Kidney glomerular epithelial cell (primary cell): ENCODE data around the gene FTO.
"Not testable (repeated sequence)": the region's sequence is repeated elsewhere in the genome, so short reads cannot be mapped to it uniquely, and the experiment has no call there.

ENCODE experiments used
- DNase-seq: peaks from one replicate; lab custom pipeline; 2025; lab: John Stamatoyannopoulos, UW

FTO gene

DNA sequence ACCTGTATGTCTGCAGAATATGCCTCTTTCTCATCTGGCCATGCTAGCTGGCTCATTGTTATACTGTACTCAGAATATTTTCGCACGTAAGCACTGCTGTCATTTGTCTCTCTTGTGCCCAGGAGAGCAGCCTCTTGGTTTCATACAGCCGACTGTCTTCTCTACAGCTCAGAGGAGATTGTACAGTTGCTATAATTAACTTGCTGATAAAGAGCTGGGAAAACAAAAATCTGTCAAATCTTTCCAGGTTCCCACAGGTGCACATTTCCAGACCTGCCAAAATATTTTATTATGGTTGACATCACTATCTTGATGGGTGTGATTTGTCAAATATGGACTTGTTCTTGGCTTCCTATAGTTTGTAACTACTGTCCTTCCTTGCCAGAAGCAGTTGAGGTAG, 122.7 kb downstream of the FTO start:
- DNase-seq: no peak

DNA sequence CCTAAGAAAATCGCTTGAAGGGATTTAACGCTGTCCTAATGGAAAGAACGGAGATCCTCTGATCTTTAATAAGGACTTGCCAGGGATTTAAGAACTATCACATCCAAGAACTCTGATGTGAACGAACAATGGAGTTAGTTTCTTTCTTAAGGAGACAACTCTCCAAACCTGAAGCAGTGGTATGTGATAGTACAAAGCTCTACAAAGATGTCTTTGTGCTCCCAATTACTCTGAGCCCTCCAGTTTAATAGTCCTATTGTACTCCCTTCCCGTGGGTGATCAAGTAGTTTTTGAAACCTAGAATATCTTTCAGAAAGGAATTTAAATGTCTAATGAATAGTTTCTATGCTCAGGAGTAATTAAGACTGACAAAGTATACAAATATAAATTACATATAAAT, 123.8 kb downstream of the FTO start:
- no peak for DNase-seq

- peak; percentile 14 for DNase-seq
Measured at GRCh38 chr16:53829186-53829747, 125.3 kb downstream of the FTO start.

- DNase-seq: no peak
Measured at GRCh38 chr16:53832896-53833544, 129.1 kb downstream of the FTO start.

DNA sequence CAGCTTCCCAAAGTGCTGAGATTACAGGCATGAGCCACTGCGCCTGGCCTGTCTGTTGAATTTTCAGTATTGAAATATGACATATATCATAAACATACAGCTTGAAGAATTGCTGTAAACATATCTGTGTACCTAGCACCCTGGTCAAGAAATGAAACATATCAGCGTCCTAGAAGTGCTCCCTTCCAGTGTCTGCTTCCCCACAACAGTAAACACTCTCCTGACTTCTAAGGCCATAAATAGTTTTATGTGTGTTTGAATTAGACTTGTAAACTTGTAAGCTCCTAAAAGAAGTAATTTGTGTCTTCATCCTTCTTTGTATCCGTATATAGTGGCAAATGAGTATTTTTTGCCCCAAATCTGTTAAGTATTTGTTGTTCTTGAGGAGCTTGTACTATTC, 132.2 kb downstream of the FTO start:
- DNase-seq: no peak

DNA sequence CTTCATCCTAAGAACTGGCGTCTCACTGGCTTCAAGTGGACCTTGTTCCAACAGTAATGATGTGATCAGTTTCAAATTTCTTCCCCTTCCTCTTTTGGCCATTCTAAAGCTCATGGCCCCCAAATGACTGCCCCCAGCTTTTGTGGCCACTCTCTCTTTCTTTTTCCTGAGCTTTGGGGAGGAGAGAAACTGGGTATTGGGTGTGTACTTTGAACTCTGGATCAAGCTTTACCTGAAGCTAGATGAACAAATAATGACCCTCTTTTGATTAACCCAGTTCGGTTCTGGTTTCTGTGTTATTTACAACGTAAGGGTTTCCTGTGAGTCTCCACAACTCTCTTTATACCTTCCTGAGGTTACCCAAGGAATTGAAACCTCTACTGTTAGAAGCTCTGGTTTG, 132.7 kb downstream of the FTO start:
- no peak for DNase-seq

DNA sequence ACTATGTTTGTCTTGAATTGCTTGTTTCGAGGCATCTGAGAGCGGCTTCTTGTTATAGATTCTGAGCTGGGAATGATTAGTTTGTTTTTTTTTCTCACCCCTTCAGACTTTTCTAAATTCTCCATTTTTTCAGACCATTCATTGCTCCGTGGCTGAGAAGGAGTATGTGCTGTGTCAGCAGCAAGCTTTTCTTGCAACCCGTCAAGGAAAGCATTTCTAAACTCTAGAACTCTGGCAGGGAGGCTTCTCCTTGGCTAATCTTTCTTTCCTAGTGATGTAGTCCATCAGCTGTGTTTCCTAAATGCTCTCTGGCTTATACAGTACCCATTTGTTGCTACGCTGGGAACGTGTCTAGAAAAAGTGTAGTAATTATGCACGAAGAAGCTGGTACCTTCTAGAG, 133.5 kb downstream of the FTO start:
- DNase-seq: no peak

GRCh38 chr16:53839150-53839549, 135.2 kb downstream of the FTO start:
- DNase-seq: no peak

- no peak for DNase-seq
Measured at GRCh38 chr16:53840456-53840855, 136.5 kb downstream of the FTO start.

DNA sequence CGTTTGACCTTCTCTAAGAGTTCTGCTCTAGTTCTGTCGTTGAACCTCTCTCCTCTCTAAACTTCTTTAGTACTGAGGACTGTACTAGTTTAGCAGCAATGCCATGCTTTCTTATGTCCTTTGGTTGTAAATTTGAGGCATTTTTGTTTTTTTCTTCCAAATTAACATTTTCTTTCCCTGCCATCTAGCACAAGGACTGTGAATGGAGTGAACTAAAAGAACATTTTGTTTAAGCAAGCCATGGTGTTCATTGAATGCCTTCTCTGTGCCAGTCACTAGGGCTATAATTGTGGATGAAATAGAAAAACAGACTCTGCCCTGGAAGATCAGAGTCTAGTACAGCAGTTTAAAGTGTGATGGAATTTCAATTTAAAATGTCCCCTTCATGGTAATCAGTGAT, 137.9 kb downstream of the FTO start:
- no peak for DNase-seq

GRCh38 chr16:53843084-53843483, 139.1 kb downstream of the FTO start:
- DNase-seq: no peak

DNA sequence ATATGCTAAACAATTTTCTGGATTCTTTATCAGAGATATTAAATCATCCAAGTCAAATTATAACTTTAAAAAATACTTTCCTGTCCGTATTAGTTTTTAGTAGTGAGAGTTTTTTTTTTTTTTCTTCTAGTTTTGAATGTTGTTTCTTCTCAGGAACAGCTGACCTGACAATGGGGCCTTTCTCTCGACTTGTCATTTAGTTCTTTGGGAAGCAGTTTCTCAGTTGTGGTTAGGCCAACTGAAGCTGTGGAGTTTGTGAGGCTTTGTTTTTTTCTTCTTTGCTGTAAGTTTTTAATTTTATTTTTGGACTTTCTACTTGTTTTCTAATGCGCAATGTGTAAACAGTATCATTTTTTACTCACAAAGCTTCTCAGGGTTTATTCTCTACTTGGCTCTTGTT, 140.8 kb downstream of the FTO start:
- no peak for DNase-seq

DNA sequence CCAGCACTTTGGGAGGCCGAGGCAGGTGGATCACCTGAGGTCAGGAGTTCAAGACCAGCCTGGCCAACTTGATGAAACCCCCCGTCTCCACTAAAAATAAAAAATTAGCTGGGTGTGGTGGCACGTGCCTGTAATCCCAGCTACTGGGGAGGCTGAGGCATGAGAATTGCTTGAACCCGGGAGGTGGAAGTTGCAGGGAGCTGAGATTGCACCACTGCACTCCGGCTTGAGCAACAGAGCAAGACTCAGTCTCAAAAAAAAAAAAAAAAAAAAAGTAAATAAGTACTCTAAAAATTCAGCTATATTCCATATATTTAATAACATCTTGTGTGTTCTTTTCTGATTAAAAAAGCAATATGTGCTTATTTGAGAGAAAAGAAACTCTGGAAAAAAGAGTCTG, 142.6 kb downstream of the FTO start:
- not testable (repeated sequence) for DNase-seq

GRCh38 chr16:53846971-53847370, 143.0 kb downstream of the FTO start:
- DNase-seq: no peak

DNA sequence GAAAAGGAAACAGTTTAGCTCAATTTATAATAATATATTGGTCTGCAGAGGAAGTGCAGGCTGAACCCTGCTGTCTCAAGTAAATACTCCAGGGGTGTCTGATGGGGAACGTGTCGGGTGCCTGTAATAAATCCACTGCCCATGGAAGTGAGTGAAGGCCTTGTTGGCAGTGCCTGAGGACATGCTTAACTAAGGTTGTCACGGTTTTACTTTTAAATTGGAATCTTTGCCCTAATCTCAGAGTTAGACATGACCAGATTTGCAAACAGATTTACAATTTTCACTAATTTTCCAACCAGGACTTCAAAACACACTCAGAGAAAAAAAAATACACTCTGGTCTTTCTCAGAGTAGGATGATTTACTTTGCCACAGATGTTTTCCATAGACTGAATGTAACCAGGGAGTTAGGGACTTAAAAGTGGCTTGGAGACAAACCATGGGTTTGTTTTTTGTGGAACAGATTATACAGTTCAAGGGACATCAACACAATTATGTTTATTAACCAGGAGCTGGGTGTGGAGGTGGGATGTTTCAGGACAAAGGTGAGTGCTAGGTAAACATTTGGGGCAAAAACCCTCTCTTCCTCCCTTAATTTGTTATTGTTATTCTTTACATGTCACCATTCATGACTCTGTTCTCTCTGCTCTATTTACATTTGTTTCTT, 144.5 kb downstream of the FTO start:
- no peak for DNase-seq

DNA sequence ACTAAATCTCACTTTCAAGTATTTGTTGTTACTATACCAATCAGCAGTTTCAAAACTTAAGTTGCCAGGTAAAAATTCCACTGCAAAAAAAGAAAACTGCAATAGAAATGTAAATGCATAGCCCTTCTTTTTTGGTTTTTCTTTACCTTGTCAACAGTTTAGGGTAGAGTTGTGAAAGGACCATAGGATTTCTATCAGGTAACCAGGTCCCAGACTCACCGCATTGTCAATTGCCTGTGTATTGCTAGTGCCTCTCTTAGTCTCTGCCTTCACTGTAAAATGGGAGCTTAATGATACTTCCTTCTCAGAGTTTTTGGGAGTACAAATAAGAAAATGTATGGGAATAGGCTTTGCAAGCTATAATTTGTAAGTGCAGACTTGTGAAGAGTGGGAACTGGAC, 145.0 kb downstream of the FTO start:
- no peak for DNase-seq

DNA sequence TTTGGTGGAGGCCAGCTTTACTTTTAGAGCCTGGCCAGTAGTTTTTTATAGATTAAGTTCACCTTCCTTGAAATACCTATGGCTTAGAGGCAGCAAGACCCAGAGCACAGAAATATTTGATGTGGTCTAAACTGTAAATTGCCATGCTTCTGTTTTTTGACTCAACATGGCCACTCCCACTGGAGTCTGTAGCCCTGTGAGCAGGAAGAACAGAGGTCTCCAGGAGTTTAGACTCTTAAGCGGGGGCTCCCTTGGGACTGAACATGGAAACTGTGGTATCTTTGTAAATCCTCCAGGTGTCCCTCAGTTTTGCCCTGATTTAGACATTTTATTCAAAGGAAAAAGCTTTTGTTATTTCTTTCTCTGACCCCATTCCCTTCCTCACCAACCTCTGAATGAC, 145.6 kb downstream of the FTO start:
- no peak for DNase-seq

GRCh38 chr16:53849994-53850393, 146.0 kb downstream of the FTO start:
- no peak for DNase-seq

DNA sequence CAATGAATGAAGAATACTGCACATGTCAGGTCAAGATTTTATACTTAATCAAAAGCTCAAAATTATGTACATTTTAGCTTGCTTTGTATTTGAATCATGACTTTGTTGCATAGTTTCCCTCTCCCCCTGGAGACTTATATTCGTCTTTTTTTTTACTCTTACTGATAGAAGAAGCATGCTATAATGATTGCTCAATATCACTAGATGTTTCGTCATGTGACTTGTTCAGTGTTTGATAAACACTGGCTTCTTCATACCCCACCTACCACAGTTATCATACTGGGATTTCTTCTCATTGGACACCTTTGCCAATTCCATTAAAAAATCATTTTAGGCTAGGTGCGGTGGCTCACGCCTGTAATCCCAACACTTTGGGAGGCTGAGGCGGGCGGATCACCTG, 148.7 kb downstream of the FTO start:
- no peak for DNase-seq

DNA sequence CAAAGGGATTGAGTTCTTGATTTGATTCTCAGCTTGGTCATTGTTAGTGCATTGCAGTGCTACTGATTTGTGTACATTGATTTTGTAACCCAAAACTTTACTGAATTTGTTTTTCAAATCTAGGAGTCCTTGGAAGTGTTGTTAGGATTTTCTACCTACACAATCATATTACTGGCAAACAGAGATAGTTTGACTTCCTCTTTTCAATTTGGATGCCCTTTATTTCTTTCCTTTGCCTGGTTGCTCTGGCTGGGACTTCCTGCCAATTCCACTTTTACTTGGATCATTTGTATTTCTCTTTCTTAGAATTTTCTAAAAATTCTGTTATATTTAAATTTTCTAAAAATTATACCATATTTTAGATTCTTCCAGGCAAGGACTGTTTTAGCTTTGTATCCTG, 151.1 kb downstream of the FTO start:
- no peak for DNase-seq

GRCh38 chr16:53855511-53855910, 151.6 kb downstream of the FTO start:
- DNase-seq: no peak

GRCh38 chr16:53859995-53860540, 156.1 kb downstream of the FTO start:
- DNase-seq: no peak

DNA sequence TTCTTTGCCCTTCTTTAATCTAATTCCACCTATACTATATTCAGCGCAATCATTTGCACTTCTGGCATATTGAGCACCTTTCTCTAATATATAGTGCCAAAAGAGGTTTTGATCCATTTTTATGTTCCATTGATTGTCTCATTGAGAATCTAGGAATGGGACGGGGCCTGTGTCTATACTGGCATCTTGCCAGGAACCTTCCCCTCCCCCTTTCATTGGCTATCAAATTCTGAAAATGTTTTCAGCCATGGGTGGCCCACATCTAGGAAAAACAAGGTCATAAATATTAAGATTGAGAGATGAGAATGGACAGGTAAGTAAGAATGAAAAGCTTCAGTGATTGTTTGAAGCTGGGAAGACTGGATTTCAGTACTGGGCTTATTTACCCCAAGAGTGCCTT, 159.9 kb downstream of the FTO start:
- DNase-seq: no peak
